Activated T-cell treated with anti-CD3 and anti-CD28 coated beads, Interleukin-2, amount 50 U/mL, for 4 hours (primary cell): ENCODE results near the gene PLEK2. TPM values are rescaled to one million over a fixed set of nuclear protein-coding genes. Genes with fewer than 3 reads are reported as not detected.
"Not testable (repeated sequence)": the region's sequence is repeated elsewhere in the genome, so short reads cannot be mapped to it uniquely, and the experiment has no call there.

Source experiments
- ATAC-seq, 2 donors: fragments of 200-7000 bp; cut with Tn5 transposase; one replicate each; pipeline ENCODE4 v1.10.0; 2021
- DNase-seq: peaks from one replicate; pipeline ENCODE4 v3.0.0-alpha.2; 2020
- H3K27me3 Mint-ChIP-seq: one replicate; pipeline ENCODE4 v1.8.0; 2021; ENCODE audit warnings: low read depth, mixed read lengths
- H3K36me3 Mint-ChIP-seq: one replicate; pipeline ENCODE4 v1.8.0; 2022; ENCODE audit warnings: mixed read lengths; ENCODE audit not compliant: insufficient read depth
- H3K4me1 Mint-ChIP-seq: one replicate; pipeline ENCODE4 v1.8.0; 2021; ENCODE audit warnings: low read depth, mixed read lengths
- H3K4me3 Mint-ChIP-seq: one replicate; pipeline ENCODE4 v1.8.0; 2021; ENCODE audit warnings: mild to moderate bottlenecking, moderate library complexity, mixed read lengths
- H3K9me3 Mint-ChIP-seq: one replicate; pipeline ENCODE4 v1.8.0; 2021; ENCODE audit warnings: mixed read lengths
- total RNA-seq, 3 donors: library from RNA; stranded (reverse); gene quantifications; one replicate each; pipeline ENCODE4 v1.2.1, GENCODE V29; 2021

The PLEK2 gene
- total RNA-seq, 3 donors from 2014 or later = 1.8 to 2.5 (median 2.4) TPM

DNA sequence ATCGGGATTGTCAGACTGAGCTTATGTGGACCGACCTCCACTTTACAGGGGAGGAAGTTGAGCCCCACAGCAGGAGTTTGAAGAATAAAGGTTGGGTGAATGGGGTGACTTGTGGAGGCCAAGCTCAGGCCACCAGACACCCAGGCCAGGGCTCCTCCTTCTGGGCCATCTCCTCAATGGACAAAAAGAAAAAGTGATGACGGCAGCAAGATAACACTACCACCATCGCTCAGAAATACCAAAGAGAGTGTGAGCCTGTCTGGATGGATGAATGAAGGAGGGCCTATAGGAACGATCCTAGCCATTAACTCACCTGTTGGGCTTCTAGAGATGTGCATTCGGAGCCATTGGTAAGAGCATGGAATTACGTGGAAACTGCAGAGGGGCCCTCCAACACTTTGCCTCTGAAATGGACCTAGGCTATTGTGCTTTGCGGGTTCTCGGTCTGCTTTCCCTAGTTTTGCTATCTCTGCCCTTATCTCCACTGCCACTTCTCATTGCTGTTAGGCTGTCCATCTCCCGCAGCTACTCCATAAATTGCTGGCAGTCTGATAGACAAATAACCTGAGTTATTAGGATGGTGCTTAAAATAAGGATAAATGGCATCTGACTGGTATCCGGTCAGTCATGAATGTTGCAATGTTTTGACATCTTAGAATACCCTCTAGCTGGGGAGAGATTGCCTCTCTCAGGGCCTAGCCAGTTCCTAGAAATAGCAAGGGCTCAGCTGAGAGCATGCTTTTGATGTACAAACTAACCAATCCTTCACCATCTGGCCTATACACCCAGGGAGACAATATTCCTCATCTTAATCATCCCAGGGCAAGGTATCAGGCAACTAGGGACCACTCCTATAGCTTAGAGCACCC, 9.6 kb upstream of the PLEK2 start:
- no peak for ATAC-seq
- H3K9me3 Mint-ChIP-seq = no peaks in the 10 kb centered on the region
- no peak overlapping the region for H3K4me3 Mint-ChIP-seq
- peaks cover 17% of the 10 kb centered on the region for H3K27me3 Mint-ChIP-seq
- H3K36me3 Mint-ChIP-seq = no peaks in the 10 kb centered on the region
- DNase-seq = no peak
- no peaks in the 10 kb centered on the region for H3K4me1 Mint-ChIP-seq

GRCh38 chr14:67420102-67420739, 8.3 kb upstream of the PLEK2 start:
- peaks cover 8% of the 10 kb centered on the region for H3K27me3 Mint-ChIP-seq
- DNase-seq (peak; percentile 22), ATAC-seq (peak; percentile 32 to 46)
- no peaks in the 10 kb centered on the region for H3K4me1 Mint-ChIP-seq
- no peaks in the 10 kb centered on the region for H3K36me3 Mint-ChIP-seq
- H3K9me3 Mint-ChIP-seq = no peaks in the 10 kb centered on the region
- H3K4me3 Mint-ChIP-seq = no peak overlapping the region

DNA sequence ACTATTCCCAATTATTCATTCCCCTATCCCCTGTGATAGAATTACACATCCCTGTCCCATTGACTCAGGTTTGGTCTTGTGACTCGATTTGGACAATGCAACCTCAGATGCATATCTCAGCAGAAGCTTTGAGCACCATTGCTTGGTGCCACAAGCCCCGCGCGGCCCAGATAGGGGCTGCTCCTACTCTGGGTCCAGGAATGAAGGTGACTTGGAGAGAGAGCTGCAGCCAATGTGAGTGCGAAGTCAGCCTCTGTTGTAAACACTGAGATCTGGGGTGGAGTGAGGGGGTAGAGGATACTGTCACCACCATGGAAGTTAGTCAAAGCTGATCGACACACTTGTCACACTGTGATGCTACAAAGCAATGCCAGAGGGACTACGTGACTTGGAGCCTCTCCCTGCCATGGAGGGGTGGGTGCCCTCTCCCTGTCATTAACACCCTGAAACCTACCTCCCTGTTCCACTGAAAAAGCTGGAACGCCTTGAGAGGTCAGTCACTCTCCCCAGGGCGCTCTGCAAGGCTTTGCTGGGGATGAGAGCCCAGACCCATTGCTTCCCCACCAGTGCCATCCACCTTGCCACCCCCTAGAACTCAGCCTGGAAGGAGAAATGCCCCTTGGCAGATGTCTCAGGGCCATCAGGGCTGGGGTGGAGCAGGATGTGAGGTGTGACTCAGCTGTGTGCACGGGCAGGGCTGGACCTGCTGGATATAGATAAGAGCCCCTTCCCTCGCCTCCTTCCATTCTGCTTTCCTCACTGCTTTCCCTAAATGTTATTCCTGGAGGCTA, 6.6 kb upstream of the PLEK2 start:
- Mint-ChIP-seq H3K4me1 (peaks cover 7% of the 10 kb centered on the region), H3K9me3 (no peaks in the 10 kb centered on the region), H3K4me3 (no peak overlapping the region), H3K36me3 (no peaks in the 10 kb centered on the region), H3K27me3 (no peaks in the 10 kb centered on the region)
- DNase-seq = no peak
- no peak for ATAC-seq

- Mint-ChIP-seq H3K4me1 (peaks cover 7% of the 10 kb centered on the region), H3K4me3 (no peak overlapping the region), H3K36me3 (no peaks in the 10 kb centered on the region), H3K27me3 (no peaks in the 10 kb centered on the region), H3K9me3 (no peaks in the 10 kb centered on the region)
- ATAC-seq = no peak
- DNase-seq = no peak
Observed at GRCh38 chr14:67417633-67418032, 5.7 kb upstream of the PLEK2 start.

DNA sequence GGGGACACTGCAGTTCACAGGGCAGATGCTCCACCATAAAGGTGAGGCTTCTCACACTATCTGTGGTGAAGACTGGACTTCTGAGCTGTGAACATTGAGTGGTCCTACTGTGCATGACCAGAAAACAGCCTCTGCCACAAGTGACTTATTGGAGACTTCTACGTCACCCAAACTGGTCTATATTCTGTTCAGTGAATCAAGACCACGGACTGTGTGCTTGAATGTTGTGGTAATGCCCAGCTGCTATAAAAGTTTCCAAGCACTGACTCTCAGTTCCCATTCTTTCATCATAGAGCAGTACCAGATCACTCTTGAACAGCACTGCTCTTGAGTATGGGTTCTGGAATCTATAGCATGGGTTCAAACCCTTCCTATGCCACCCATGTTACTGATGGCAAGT, 4.8 kb upstream of the PLEK2 start:
- Mint-ChIP-seq H3K4me3 (no peak overlapping the region), H3K9me3 (no peaks in the 10 kb centered on the region), H3K36me3 (no peaks in the 10 kb centered on the region), H3K4me1 (peaks cover 7% of the 10 kb centered on the region), H3K27me3 (peaks cover 3% of the 10 kb centered on the region)
- DNase-seq = no peak
- ATAC-seq = no peak

- no peaks in the 10 kb centered on the region for H3K36me3 Mint-ChIP-seq
- no peak overlapping the region for H3K4me3 Mint-ChIP-seq
- H3K9me3 Mint-ChIP-seq = no peaks in the 10 kb centered on the region
- peaks cover 11% of the 10 kb centered on the region for H3K4me1 Mint-ChIP-seq
- no peak for DNase-seq
- H3K27me3 Mint-ChIP-seq = peaks cover 3% of the 10 kb centered on the region
- no peak for ATAC-seq
Observed at GRCh38 chr14:67416085-67416484, 4.1 kb upstream of the PLEK2 start.

DNA sequence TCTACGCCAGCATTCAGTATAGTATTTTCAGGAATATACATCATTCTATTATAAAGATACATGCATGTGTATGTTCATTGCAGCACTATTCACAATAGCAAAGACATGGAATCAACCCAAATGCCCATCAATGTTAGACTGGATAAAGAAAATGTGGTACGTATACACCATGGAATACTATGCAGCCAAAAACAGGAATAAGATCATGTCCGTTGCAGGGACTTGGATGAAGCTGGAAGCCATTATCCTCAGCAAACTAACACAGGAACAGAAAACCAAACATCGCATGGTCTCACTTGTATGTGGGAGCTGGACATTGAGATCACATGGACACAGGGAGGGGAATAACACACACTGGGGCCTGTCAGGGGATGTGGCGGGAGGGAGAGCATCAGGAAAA, 3.6 kb upstream of the PLEK2 start:
- not testable (repeated sequence) for H3K4me3 Mint-ChIP-seq, ATAC-seq, H3K27me3 Mint-ChIP-seq, H3K36me3 Mint-ChIP-seq, DNase-seq, H3K9me3 Mint-ChIP-seq
- H3K4me1 Mint-ChIP-seq = peaks cover 11% of the 10 kb centered on the region

- Mint-ChIP-seq H3K36me3 (no peaks in the 10 kb centered on the region), H3K4me3 (no peak overlapping the region), H3K27me3 (peaks cover 6% of the 10 kb centered on the region), H3K9me3 (no peaks in the 10 kb centered on the region), H3K4me1 (peaks cover 11% of the 10 kb centered on the region)
- DNase-seq (peak; percentile 33), ATAC-seq (peak; percentile 80 to 82)
Observed at GRCh38 chr14:67413806-67414769, 2.1 kb upstream of the PLEK2 start.

DNA sequence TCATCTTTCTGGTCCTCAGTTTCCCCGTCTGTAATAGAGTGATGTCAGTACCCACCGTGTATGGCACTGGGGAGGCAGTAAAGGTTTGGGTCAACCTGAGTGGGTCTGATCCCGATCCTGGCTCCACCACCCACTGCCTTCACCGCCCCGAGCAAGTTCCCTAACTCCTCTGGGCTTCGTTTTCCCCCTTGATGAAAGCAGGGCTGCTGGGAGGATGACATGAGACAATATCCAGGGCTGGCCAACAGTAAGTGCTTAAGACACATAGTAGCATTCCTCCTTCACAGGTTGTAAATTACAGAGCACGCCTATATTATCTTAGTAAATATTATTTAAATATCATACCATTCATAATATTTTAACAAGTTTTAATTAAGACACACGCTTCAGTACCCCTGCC, 595 bp downstream of the PLEK2 start:
- peak overlapping the region; percentile 53 for H3K4me3 Mint-ChIP-seq
- peaks cover 11% of the 10 kb centered on the region for H3K4me1 Mint-ChIP-seq
- ATAC-seq (no peak), DNase-seq (no peak)
- no peaks in the 10 kb centered on the region for H3K36me3 Mint-ChIP-seq
- no peaks in the 10 kb centered on the region for H3K9me3 Mint-ChIP-seq
- H3K27me3 Mint-ChIP-seq = peaks cover 6% of the 10 kb centered on the region

- Mint-ChIP-seq H3K4me3 (no peak overlapping the region), H3K27me3 (peaks cover 6% of the 10 kb centered on the region), H3K36me3 (no peaks in the 10 kb centered on the region), H3K4me1 (peaks cover 11% of the 10 kb centered on the region), H3K9me3 (no peaks in the 10 kb centered on the region)
- DNase-seq (no peak), ATAC-seq (no peak)
Observed at GRCh38 chr14:67410313-67410712, 1.7 kb downstream of the PLEK2 start.

DNA sequence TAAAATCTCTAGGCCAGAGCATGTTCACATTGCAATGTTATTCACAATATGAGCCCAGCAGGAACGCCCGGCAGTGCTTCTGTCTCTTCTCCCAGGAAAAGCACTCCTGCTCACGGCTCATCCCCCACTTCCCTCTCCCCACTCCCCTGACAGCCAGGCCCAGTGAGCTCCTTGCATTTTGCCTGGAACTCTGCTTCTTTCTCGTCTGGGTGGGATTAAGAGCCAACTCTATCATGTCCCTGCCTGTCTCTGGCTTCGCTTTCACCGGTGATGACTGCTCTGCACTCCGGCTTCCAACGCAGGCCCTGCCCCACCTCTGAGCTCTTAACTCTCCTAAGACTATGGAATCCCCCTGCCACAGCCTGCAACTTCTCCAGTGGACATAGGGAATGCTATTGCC, 2.5 kb downstream of the PLEK2 start:
- Mint-ChIP-seq H3K36me3 (no peaks in the 10 kb centered on the region), H3K4me3 (no peak overlapping the region), H3K27me3 (peaks cover 6% of the 10 kb centered on the region), H3K4me1 (peaks cover 9% of the 10 kb centered on the region), H3K9me3 (no peaks in the 10 kb centered on the region)
- ATAC-seq (no peak), DNase-seq (no peak)

- not testable (repeated sequence) for H3K4me3 Mint-ChIP-seq, DNase-seq, H3K4me1 Mint-ChIP-seq, H3K36me3 Mint-ChIP-seq, H3K27me3 Mint-ChIP-seq, ATAC-seq, H3K9me3 Mint-ChIP-seq
Observed at GRCh38 chr14:67408122-67408801, 3.7 kb downstream of the PLEK2 start.

- H3K36me3 Mint-ChIP-seq = no peaks in the 10 kb centered on the region
- H3K9me3 Mint-ChIP-seq = peaks cover 4% of the 10 kb centered on the region
- H3K4me1 Mint-ChIP-seq = no peaks in the 10 kb centered on the region
Observed at GRCh38 chr14:67405771-67406170, 6.2 kb downstream of the PLEK2 start.

More at GRCh38 chr14:67405771-67406170, 6.2 kb downstream of the PLEK2 start:
- no peak for DNase-seq
- peaks cover 2% of the 10 kb centered on the region for H3K27me3 Mint-ChIP-seq
- ATAC-seq = no peak
- no peak overlapping the region for H3K4me3 Mint-ChIP-seq
